Adrenal gland (tissue), 12 donors: ENCODE data around the gene ATG2B. TPM values are rescaled to one million over a fixed set of nuclear protein-coding genes. Genes with fewer than 3 reads are reported as not detected.

Experiments
- DNase-seq, 7 donors: peaks; one replicate each; pipeline ENCODE4 v3.0.0-alpha.2; 2019 to 2020
- H3K27ac ChIP-seq, 5 donors: fragments of 200-600 bp; sonication (generic) in 4 of 5; 1 replicate in 3 of 5; 2 replicates in 2 of 5; pipeline versions ENCODE4 v1.5.1 to v1.8.0; 2016 to 2020; ENCODE audit warnings: mild to moderate bottlenecking in 1 of 5
- H3K27me3 ChIP-seq: fragments of 200-600 bp; 2 replicates; pipeline ENCODE4 v1.8.0; 2021
- H3K36me3 ChIP-seq, 2 donors: fragments of 200-600 bp; replicated peaks in 1 of 2; 1 replicate in 1 of 2; 2 replicates in 1 of 2; pipeline versions ENCODE4 v1.5.1 to v1.8.0; 2018 to 2022
- H3K4me1 ChIP-seq, 2 donors: fragments of 200-600 bp; replicated peaks in 1 of 2; 1 replicate in 1 of 2; 2 replicates in 1 of 2; pipeline versions ENCODE4 v1.5.1 to v1.8.0; 2018 to 2021
- H3K4me3 ChIP-seq, 4 donors: fragments of 200-600 bp; sonication (generic) in 3 of 4; one replicate each; pipeline ENCODE4 v1.5.1; 2016 to 2018
- H3K9me3 ChIP-seq, 3 donors: fragments of 200-600 bp; sonication (generic) in 1 of 3; replicated peaks in 1 of 3; 1 replicate in 2 of 3; 2 replicates in 1 of 3; pipeline versions ENCODE4 v1.5.1 to v1.8.0; 2016 to 2021
- CTCF ChIP-seq, 6 experiments: fragments of 450-650 bp in 4 of 6; fragments of 200-600 bp in 2 of 6; sonication (generic) in 1 of 6; IDR thresholded peaks; 1 replicate in 5 of 6; 2 replicates in 1 of 6; pipeline versions ENCODE4 v1.5.1 to v1.8.0; 2016 to 2021; ENCODE audit warnings: antibody characterized with exemption in 6 of 6, mild to moderate bottlenecking in 2 of 6, moderate library complexity in 1 of 6
- POLR2A ChIP-seq, 2 donors: fragments of 450-650 bp; IDR thresholded peaks; one replicate each; pipeline ENCODE4 v1.6.1; 2017; ENCODE audit warnings: antibody characterized with exemption in 2 of 2, mild to moderate bottlenecking in 2 of 2, moderate library complexity in 1 of 2
- WGBS, 4 donors: extraction: QIAGEN DNeasy Blood & Tissue Kit in 2 of 4; methylation state at CpG; one replicate each; pipeline versions ENCODE4 v1.1.5 to v1.1.7; 2013 to 2017; 5-methylcytosine and 5-hydroxymethylcytosine counted together
- intact Hi-C, 2 donors: fragments of 100-400 bp; cut with DNase I; formaldehyde crosslinking; loops; one replicate each; pipeline versions ENCODE4 v1.14.1 to v1.15.0; 2022 to 2023
- polyA plus RNA-seq, 3 donors: library from polyadenylated mRNA; stranded (reverse); fragments of 200-250 nt in 2 of 3; fragments of 350-450 nt in 1 of 3; fragmentation: Illumina TruSeq in 1 of 3; extraction: RNeasy Lipid Tissue Mini Kit (QIAGEN cat#74804) in 1 of 3; gene quantifications; one replicate each; pipeline ENCODE4 v1.2.3, GENCODE V29; 2013 to 2014
- total RNA-seq, 9 donors: library from RNA; depleted of rRNA in 4 of 9; stranded (reverse); fragments of >200 nt in 4 of 9; fragments of 120-200 nt in 1 of 9; fragmentation: NEBNext Ultra II Directional in 1 of 9; extraction: Animal tissue kit (Norgen Biotek cat#: 25700) in 1 of 9; gene quantifications; one replicate each; pipeline versions ENCODE4 v1.1.0 to v1.2.4, GENCODE V29; 2013 to 2023
- donor health status: healthy with polysubstance abuse.
- donor health status: Bipolar disorder and iron deficiency.
- donor health status: DM: yes; HTN: yes; CAD: no.
- donor health status: DM: no; HTN: no; CAD: no.
- donor health status: DM: no; HTN: no; CAD: no.
- donor health status: DM: yes; HTN: yes; CAD: no.

The ATG2B gene
- total and polyA plus RNA-seq, 12 donors = 8.3 to 34.8 (median 18.5) TPM

GRCh38 chr14:96285667-96286066 lies 77.5 kb downstream of the ATG2B start:
- TF ChIP-seq CTCF (IDR thresholded peaks at IDR 0.05) (no peak), POLR2A (IDR thresholded peaks at IDR 0.05) (no peak)
- Histone ChIP-seq H3K36me3 (peaks cover 0 to 38% of the 10 kb centered on the region in 2 donors), H3K9me3 (no peaks in the 10 kb centered on the region), H3K27me3 (no peaks in the 10 kb centered on the region), H3K4me1 (no peaks in the 10 kb centered on the region), H3K4me3 (no peak overlapping the region), H3K27ac (peak overlapping the region in 3 of 5 donors; percentile 4 to 48 (median 31))
- intact Hi-C loops = no loop called here
- 69 to 76% (median 70%) methylated on average over 17 of the region's 17 CpGs for WGBS, 4 donors
- DNase-seq = peak; percentile 33 to 94 (median 40)

GRCh38 chr14:96284430-96284829 lies 78.7 kb downstream of the ATG2B start:
- Histone ChIP-seq H3K27me3 (no peaks in the 10 kb centered on the region), H3K36me3 (peaks cover 0 to 26% of the 10 kb centered on the region in 2 donors), H3K4me1 (no peaks in the 10 kb centered on the region), H3K9me3 (no peaks in the 10 kb centered on the region), H3K4me3 (no peak overlapping the region), H3K27ac (no peak overlapping the region)
- TF ChIP-seq POLR2A (IDR thresholded peaks at IDR 0.05) (no peak), CTCF (IDR thresholded peaks at IDR 0.05) (no peak)
- DNase-seq = no peak
- intact Hi-C loops = no loop called here
- 74 to 79% (median 75%) methylated on average over 1 of the region's 1 CpG for WGBS, 4 donors

GRCh38 chr14:96284008-96284407 lies 79.1 kb downstream of the ATG2B start:
- DNase-seq = no peak
- Histone ChIP-seq H3K27ac (no peak overlapping the region), H3K9me3 (no peaks in the 10 kb centered on the region), H3K4me1 (no peaks in the 10 kb centered on the region), H3K27me3 (no peaks in the 10 kb centered on the region), H3K36me3 (peaks cover 0 to 22% of the 10 kb centered on the region in 2 donors), H3K4me3 (no peak overlapping the region)
- TF ChIP-seq POLR2A (IDR thresholded peaks at IDR 0.05) = no peak
- TF ChIP-seq CTCF (IDR thresholded peaks at IDR 0.05) = no peak
- intact Hi-C loops = no loop called here
- WGBS, 4 donors = 93 to 95% (median 94%) methylated on average over 9 of the region's 9 CpGs

- Histone ChIP-seq H3K9me3 (peaks cover 0 to 4% (median 0%) of the 10 kb centered on the region in 3 donors), H3K4me3 (no peak overlapping the region), H3K36me3 (peaks cover 0 to 18% of the 10 kb centered on the region in 2 donors), H3K4me1 (no peaks in the 10 kb centered on the region), H3K27ac (no peak overlapping the region), H3K27me3 (no peaks in the 10 kb centered on the region)
- intact Hi-C loops = no loop called here
- DNase-seq = no peak
- TF ChIP-seq POLR2A (IDR thresholded peaks at IDR 0.05) (no peak), CTCF (IDR thresholded peaks at IDR 0.05) (no peak)
- WGBS, 4 donors = 70 to 77% (median 71%) methylated on average over 4 of the region's 4 CpGs
These were observed 81.7 kb downstream of the ATG2B start for GRCh38 chr14:96281486-96281885.
